Loucy (cell line): ENCODE measurements around the gene HABP4.

Source experiments
- EZH2phosphoT487 ChIP-seq: fragments of 200-600 bp; IDR thresholded peaks from 2 replicates; pipeline ENCODE4 v1.6.1; 2018; ENCODE audit warnings: antibody characterized with exemption, mild to moderate bottlenecking, moderate library complexity, borderline replicate concordance
- TF ChIP-seq, protein P1 (sequence below): fragments of 200-600 bp; sonication (generic); conservative IDR thresholded peaks from 2 replicates; pipeline ENCODE4 v1.5.1; 2014; ENCODE audit warnings: mild to moderate bottlenecking, antibody characterized with exemption, low read length

GRCh38 chr9:96417661-96418082, 32.3 kb upstream of the HABP4 start:
- TF ChIP-seq, protein P1, sequence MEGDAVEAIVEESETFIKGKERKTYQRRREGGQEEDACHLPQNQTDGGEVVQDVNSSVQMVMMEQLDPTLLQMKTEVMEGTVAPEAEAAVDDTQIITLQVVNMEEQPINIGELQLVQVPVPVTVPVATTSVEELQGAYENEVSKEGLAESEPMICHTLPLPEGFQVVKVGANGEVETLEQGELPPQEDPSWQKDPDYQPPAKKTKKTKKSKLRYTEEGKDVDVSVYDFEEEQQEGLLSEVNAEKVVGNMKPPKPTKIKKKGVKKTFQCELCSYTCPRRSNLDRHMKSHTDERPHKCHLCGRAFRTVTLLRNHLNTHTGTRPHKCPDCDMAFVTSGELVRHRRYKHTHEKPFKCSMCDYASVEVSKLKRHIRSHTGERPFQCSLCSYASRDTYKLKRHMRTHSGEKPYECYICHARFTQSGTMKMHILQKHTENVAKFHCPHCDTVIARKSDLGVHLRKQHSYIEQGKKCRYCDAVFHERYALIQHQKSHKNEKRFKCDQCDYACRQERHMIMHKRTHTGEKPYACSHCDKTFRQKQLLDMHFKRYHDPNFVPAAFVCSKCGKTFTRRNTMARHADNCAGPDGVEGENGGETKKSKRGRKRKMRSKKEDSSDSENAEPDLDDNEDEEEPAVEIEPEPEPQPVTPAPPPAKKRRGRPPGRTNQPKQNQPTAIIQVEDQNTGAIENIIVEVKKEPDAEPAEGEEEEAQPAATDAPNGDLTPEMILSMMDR = no peak
- TF ChIP-seq EZH2phosphoT487 = no peak
